22Rv1 (cell line): Measurements from ENCODE around the gene KCNQ4.
A peak's percentile ranks its signal among the peaks of the same experiment; 100 is the strongest.

Experiments used
- H3K27ac ChIP-seq: fragments of 450-650 bp; 2 replicates; pipeline ENCODE4 v1.5.1; 2017
- CTCF ChIP-seq: fragments of 450-650 bp; IDR thresholded peaks from 2 replicates; pipeline ENCODE4 v1.5.1; 2017; ENCODE audit warnings: mild to moderate bottlenecking
- ZFX ChIP-seq: fragments of 450-650 bp; IDR thresholded peaks from 2 replicates; pipeline ENCODE4 v1.6.1; 2017; ENCODE audit warnings: antibody characterized with exemption, borderline replicate concordance

KCNQ4 gene

GRCh38 chr1:40797668-40798010 is 14.1 kb downstream of the KCNQ4 start:
- H3K27ac ChIP-seq: no peak overlapping the region

GRCh38 chr1:40798366-40799281 is 15.0 kb downstream of the KCNQ4 start:
- TF ChIP-seq CTCF: no peak
- no peak for TF ChIP-seq ZFX

More at GRCh38 chr1:40797668-40798010, 14.1 kb downstream of the KCNQ4 start:
- TF ChIP-seq ZFX (no peak), CTCF (no peak)

GRCh38 chr1:40799351-40799867 is 15.8 kb downstream of the KCNQ4 start:
- TF ChIP-seq ZFX (no peak), CTCF (no peak)
- no peak overlapping the region for H3K27ac ChIP-seq

More at GRCh38 chr1:40798366-40799281, 15.0 kb downstream of the KCNQ4 start:
- no peak overlapping the region for H3K27ac ChIP-seq

GRCh38 chr1:40801742-40802077 is 18.1 kb downstream of the KCNQ4 start:
- TF ChIP-seq CTCF (no peak), ZFX (no peak)
- H3K27ac ChIP-seq: peak overlapping the region; percentile 36

- peak overlapping the region; percentile 36 for H3K27ac ChIP-seq
- TF ChIP-seq ZFX (no peak), CTCF (no peak)
These were observed 18.6 kb downstream of the KCNQ4 start for GRCh38 chr1:40802078-40802741.

GRCh38 chr1:40802742-40803113 is 19.1 kb downstream of the KCNQ4 start:
- TF ChIP-seq CTCF (no peak), ZFX (no peak)
- no peak overlapping the region; the same call in 1 of the 2 replicates for H3K27ac ChIP-seq

- H3K27ac ChIP-seq: no peak overlapping the region
- TF ChIP-seq ZFX (no peak), CTCF (no peak)
These were observed 19.9 kb downstream of the KCNQ4 start for GRCh38 chr1:40803447-40803846.
